ENCODE measurements around the gene SDF4. TPM values are rescaled to one million over a fixed set of nuclear protein-coding genes. Genes with fewer than 3 reads are reported as not detected.
"Not testable (repeated sequence)": the region's sequence is repeated elsewhere in the genome, so short reads cannot be mapped to it uniquely, and the experiment has no call there.

The SDF4 gene
- total RNA-seq, 1 donor from 2014 or later, result 116 TPM

DNA sequence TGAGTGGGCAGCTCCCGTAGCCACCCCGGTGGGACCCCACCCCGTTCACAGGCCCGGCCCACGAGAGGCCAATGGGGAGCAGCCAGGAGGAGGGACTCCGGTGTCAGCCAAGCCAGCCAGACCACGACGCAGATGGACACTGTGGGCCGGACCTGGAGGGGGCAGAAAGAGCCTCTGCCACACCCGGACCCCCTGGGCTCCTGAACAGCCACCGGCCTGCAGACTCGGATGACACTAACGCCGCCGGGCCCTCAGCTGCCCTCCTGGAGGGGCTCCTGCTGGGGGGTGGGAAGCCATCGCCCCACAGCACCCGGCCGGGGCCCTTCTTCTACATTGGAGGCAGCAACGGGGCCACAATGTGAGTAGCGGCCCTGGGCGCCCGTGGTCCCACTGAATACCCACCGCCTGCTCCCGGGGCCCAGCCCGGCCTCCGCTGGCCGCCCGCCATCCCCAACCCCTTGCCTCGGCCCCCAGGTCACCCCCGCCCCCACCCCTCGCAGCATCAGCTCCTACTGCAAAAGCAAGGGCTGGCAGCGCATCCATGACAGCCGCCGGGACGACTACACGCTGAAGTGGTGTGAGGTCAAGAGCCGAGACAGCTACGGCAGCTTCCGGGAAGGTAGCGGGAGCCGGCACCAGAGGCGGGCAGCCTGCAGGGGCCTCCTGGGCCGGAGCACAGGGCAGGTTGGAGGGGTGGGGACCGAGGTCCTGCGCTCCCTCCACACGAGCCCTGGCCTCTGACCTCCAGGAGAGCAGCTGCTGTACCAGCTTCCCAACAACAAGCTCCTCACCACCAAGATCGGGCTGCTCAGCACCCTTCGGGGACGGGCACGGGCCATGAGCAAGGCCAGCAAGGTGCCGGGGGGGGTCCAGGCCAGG, 51.6 kb downstream of the SDF4 start:
- no peak for DNase-seq (ENCODE audit: low read depth, low spot score)

DNA sequence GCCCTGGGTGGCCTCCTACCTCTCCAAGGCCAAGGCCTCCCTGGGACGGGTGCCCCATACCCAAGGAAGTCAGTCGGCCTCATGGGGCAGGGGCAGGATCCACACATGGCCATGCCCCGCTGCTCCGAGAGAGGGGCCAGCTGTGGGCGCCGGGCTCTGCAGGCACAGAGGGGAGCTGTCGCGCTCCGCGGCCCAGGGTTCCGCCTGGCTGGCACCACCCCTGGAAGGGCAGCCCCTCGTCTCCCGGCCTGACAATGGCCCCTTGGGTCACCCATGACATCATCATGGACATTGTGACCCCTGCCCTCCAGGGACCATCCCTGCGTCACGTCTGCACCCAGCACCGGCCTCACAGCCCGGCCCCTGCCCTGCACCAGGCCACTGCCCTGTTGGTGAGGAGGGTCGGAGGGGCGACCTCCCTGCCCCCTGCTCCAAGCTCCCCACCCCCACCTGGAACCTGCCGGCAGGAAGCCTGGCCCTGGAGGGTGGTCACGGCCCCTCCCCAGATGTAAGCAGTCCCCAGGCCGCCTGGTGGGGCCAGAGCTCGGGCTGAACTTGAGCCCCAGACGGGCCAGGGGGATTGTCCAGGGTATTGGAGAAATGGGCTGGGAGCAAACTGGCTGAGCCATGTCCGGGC, 52.3 kb downstream of the SDF4 start:
- DNase-seq (ENCODE audit: low read depth, low spot score), result no peak

DNA sequence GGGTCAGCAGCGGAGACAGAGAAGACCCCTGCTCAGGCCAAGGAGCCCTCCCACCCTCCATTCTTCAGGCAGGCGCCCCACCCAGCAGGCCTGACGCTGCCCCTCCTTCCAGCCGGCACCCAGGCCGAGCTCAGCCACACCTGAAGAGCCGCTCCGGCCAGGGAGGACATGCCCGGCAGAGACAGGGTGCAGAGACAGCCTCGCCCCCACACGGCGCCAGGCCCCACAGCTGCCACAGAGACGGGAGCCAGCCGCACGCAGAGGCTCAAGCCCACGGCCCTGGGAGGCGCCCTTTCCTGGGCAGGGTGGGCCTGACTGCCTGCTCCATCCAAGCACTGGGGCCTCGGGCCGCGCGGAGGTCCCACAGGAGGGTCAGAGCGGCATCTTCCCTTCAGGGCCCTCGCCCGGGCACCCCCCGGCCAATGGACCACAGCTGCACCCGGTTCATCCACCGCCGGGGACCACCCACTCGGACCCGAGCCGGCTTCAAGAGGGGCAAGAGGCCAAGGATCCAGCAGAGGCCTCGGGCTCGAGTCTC, 52.9 kb downstream of the SDF4 start:
- no peak for DNase-seq (ENCODE audit: low read depth, low spot score)

DNA sequence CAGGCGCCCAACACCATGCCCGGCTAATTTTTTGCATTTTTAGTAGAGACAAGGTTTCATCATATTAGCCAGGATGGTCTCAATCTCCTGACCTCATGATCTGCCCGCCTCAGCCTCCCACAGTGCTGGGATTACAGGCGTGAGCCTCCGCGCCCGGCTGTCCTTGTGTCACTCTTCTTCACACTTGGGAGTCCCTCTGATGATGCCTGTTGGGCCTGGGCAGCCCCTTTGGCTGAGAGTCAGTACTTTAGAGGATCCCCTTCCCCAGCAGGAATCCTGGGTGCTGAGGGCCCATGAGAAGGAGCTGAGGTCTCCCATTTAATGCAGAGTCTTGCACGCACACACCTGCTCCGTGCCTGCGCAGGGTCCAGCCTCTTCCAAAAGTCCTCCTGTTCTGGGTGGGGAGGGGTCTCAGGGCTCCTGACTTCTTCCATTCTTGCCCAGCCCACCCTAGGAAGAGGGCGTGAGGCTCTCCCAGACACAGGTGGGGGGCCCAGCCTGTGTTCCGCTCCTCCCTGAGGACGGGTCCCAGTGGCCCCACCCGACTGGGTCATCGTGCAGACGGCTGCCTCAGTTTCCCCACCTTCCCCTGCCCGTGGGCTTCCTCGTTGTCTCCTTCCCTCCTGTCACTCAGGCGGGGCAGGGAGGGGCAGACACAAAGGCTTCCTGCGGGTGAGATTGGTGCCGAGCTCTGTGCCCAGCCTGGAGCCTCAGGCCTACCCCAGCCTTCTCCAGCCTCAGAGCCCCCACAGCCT, 54.2 kb downstream of the SDF4 start:
- DNase-seq (ENCODE audit: low read depth, low spot score), result no peak

DNA sequence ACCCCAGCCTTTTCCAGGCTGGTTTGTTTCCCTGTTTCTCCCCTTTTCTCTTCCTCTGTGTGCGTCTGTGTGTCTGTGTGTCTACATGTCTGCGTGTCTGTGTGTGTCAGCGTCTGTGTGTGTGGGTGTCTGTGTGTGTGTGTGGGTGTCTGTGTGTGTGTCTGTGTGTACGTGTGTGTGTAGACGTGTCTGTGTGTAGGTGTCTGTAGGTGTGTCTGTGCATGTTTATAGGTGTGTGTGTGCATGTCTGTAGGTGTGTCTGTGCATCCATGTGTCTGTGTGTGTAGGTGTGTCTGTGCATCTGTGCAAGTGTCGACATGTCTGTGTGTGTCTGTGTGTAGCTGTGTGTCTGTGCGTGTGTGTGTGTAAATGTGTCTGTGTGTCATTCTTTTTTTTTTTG, 54.9 kb downstream of the SDF4 start:
- no peak for DNase-seq (ENCODE audit: low read depth, low spot score)

DNA sequence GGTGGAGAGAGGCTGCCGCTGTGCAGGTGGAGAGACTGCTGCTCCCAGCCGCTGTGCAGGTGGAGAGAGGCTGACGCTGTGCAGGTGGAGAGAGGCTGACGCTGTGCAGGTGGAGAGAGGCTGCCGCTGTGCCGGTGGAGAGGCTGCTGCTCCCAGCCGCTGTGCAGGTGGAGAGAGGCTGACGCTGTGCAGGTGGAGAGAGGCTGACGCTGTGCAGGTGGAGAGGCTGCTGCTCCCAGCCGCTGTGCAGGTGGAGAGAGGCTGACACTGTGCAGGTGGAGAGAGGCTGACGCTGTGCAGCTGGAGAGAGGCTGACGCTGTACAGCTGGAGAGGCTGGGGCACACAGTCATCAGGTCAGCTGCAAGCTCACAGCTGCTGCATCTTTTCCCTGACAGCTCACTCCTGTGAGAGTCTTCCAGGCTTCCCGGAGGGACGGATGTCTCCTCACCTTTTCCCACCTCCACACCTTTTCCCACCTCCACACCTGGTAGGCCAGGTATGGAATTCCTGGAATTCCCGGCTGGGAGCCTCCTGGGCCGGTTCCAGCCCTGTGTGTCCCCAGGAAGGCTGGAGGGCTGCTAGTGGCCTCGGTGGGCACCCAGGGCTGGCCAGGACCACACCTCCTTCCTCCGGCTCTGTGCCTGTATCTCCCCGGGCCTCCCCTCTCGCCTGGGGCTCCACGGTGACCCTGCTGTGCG, 55.6 kb downstream of the SDF4 start:
- not testable (repeated sequence) for DNase-seq (ENCODE audit: low read depth, low spot score)

DNA sequence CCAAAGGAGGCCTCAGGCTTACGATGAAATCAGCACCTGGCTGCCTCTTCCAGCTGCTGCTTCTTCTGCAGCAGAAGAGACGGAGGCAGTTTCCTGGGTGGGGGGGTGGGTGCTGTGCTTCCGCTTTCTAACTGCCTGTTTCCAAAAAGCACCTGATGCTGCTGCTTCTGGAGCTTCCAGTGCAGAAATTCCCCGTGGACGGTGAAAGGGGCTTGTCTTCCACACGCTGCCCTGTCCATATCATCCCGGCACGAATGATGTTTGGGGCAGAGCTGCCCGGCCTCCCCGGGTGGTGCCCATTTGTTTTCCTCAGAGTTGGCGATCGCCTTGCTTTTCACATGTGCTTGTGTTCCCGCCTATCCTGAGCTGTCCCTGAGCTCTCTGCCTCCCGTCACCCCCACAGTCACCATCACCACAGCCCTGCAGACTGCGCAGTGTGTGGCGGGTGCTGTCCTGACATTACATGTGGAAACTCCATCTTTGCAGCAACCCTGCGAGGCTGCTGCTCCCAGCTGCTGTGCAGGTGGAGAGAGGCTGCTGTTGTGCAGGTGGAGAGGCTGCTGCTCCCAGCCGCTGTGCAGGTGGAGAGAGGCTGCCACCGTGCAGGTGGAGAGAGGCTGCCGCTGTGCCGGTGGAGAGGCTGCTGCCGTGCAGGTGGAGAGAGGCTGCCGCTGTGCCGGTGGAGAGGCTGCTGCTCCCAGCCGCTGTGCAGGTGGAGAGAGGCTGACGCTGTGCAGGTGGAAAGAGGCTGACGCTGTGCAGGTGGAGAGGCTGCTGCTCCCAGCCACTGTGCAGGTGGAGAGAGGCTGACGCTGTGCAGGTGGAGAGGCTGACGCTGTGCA, 56.4 kb downstream of the SDF4 start:
- no peak for DNase-seq (ENCODE audit: low read depth, low spot score)

DNA sequence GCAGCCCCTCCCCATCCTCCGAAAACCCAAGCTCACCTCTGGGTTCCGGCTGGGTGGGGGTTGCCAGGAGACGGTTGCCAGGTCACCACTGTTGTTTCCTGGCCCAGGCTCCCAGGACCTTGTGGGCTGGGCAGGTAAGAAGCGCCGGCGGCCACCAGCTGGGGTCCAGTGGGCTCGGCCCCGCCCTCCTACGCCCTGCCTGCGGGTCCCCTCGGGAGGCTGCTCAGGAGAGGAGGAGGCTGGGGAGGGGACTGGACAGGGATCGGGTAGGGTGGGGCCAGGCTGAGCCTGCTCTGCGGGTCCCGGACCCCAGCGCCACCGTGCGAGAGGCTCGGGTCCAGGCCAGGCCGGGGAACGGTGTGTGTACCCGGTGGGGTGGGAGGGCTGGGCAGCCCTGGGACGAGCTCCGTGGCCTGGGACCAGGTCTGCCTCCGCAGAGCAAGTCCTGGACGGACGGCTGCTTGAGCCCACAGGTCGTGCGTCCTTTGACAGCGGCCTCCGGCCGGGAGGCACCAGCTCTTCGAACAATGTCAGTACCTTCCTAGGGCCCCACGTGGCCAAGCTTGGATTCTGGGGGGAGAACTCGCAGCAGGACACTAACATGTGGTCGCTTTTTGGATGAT, 57.9 kb downstream of the SDF4 start, which contains the start of gene TTLL10:
Gene TTLL10 (plus strand): TSS at position 88 of the 623 bp plus-strand sequence. CDS start 5,336 bp downstream, outside the sequence.
- no peak for DNase-seq (ENCODE audit: low read depth, low spot score)

DNA sequence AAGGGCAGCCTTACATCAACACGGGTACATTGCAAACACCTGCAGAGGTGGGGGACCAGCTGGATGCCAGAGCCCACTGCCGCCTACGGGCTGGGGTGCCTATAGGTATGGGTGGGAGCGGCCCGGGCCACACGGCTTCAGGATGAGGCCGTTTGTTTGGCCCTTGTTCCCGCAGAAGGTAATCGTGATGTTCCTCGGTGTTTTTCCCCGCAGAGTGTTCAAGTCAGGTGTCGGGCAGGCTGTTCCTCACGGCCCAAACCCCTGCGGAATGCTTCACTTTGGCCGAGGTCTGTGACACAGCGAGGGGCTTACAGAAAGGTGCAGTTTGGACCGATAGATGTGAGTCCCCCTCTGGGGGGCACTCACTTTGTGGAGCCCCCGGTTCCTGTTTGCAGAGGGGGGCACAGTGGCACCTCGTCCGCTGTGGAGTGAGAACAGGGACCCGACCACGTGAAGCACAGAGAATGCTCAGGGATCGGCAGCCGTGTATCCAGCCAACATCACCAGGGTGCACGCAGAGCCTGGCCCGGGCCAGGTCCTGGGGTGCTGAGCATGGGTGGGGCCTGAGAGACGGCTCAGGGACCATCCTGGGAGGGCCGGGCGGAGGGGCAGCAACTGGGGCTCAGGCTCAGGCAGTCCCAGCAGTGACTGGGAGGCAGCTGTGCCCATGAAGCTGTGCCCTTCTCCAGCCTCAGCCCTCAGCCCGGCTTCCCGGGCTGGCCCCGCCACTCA, 58.6 kb downstream of the SDF4 start:
- no peak for DNase-seq (ENCODE audit: low read depth, low spot score)

DNA sequence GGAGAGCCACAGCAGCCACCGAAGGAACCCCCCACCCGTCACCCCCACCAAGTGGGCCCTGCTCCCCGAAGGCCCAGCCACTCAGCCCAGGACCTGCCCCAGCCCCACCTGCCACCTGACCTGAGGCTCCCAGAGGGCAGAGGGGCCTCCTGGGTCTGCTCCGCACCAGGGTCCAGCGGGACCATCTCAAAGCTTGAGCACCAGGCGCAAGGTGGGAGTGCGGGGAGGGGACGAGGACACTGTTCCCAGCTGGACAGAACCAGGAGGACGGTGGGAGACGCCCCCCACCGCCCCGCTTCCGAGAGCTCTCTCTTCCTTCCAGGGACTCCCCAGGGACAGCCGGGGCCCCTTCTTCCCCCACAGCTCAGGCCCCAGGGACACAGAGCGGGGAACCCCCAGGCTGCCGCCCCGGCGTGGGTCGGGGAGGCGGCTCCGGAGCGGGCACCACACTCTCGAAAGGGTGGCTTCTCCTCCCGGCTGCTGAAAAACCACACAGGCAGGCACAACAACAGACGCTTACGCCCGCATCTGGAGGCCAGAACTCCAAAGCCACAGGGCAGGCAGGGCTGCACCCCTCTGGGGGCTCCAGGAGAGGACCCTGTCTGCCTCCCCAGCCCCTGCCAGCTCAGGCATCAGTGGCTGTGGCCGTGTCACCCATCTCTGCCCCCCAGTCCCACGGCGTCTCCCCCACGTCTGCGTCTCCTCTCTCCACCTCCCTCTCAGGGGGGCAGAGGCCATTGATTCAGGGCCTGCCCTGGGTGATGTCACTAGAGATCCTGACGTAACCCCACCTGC, 60.1 kb downstream of the SDF4 start:
- DNase-seq (ENCODE audit: low read depth, low spot score), result no peak

DNA sequence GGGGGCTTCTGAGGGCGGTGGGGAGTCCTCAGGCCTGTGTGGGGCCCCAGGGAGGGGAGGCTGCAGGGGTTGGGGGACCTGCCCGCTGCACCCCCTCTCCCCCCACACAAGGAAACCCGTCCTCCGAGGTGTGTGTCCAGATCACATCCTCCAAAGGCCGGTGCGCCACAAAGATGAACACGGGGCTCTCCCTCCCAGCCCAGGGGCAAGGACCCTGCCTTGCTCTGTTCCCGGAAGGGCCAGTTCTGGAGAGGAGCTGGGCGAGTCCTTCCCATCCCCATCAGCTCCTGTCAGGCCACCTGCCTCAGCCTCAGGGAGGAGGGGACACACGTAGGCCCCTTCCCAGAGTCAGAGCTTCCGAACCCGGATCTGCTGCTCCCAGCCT, 60.6 kb downstream of the SDF4 start:
- DNase-seq (ENCODE audit: low read depth, low spot score), result no peak

DNA sequence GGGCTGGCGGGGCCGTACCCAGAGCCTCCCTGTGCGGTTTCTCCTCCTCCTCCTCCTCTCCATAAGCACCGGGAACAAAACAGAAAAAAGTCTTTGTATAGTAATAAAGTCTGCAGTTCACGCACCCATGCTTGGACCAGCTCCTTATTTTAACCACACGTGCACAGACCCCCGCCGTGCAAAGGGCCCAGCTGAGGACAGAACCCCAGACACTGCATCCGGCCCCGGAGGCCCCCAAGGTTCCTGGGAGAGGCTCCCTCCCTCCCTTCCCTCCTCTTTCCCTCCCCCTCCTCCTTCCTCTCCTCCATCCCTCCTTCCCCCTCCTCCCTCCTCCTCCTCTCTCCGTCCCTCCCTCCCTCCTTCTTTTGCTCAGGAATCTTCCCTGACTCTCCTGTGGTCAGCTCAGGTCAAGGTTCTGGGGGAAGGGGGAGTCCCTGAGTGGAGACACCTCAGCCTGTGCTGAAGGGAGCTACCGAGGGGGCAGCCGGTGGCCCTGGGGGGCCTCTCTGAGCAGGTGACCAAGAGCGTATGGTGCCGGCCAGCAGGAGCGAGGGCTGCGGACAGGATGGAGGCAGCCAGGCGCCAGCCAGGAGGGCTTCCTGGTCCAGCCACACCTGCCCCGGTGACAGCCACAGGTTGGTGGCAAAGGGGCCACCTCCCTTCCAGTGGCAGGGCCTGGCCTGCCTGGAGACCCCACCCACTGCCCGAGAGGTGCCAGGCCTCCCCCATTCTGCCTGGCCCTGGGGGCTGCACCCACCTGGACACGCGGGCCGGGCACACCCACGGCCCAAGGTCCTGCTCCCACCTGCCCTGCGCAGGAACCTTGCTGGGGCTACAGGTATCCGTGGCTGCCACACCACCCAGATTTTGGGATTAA, 61.3 kb downstream of the SDF4 start:
- DNase-seq (ENCODE audit: low read depth, low spot score), result no peak

DNA sequence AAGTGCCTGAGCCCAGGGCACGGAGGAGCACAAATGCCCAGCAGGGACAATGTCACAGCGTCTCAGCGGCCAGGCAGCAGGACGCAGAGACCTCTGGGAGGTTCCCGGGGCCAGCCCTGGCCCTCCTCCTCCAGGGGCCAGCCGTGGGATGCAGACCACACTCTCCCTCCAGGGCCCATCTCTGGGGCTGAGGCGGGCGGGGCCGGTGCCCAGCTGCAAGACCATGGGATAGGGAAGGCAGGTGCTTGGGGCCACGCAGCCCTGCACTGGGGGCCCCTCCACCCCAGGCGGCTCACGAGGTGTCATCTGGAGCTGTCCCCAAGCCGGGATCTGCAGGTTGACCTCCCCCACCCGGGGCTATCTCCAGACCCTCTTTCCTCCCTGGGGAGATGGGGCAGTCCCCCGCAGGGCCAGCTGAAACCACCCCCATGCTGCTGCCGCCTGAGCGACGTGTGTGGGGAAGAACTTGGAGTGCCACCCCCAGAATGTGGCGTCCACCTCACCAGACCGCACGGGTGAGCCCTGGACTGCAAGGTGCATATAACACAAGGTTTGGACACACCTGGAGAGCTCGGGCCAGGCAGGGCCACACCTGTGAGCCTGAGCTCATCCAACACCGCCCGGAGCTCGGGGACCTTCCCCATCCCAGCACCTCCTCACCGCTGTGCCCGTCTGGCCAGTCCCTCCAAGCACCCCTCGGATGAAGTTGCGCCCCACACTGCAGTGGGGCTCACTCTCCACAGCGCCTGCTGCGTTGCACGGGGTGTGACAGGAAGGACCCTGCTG, 62.2 kb downstream of the SDF4 start:
- no peak for DNase-seq (ENCODE audit: low read depth, low spot score)

DNA sequence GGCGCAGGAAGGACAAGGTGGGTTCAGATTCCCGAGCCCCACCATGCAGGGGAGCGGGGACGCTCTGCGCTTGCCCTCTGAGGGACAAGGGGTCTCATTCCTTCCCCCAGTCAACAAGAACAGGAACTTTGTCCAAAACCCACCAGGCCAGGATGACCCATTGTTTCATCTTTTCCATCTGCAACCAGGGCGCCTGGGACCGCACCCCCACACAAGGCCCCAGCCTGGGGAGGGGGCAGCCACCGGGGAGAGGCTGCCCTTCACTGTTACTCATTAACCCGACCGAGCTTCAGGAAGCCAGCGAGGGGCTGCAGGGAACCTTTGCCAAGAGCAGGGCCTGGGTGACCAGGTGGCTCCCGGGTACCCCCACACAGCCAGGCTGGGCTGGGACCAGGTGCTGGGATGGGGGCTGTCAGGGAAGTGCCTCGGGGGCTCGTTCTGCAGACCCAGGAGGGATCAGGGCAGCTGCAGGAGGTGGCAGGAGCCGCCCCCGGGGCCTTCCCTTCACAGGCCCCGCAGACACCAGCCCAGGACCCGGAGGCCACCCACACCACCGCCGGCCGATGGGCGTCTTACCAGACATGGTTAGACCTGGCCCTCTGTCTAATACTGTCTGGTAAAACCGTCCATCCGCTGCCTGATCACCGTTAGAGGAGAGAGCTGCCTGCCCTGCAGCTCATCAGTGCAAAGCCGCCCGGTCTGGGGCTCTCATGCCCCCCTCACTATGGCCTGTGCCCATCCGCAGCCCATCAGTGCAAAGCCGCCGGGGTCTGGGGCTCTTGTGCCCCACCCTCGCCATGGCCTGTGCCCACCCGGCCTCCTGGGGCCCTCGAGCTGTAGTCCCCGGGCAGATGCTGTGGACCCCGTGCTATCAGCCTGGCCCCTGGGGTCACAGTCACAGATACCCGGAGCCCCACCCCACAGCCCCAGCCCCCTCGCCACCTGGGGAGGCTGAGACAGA, 63.1 kb downstream of the SDF4 start:
- no peak for DNase-seq (ENCODE audit: low read depth, low spot score)

DNA sequence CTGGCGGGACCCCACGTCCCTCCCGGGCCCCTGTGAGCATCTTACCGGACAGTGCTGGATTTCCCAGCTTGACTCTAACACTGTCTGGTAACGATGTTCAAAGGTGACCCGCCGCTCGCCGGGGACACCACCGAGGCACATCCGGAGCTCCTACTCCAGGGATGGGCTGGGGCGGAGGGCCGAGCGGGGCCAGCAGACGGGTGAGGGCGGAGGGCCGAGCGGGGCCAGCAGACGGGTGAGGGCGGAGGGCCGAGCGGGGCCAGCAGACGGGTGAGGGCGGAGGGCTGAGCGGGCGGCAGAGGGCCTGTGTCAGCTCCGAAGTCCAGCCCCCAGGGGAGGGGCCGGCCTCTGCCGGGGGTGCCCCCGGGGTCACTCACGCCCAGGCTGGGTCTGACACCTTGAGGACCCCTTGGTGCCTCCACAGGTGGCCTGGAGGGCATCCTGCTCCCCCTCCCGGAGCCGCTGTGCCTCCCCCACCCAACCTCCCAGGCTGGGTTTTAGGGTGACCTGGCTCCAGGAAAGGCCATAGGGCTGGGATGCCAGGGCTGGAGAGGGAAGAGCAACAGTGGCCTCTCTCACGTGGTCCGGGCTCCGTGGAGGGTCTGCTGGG, 63.9 kb downstream of the SDF4 start:
- no peak for DNase-seq (ENCODE audit: low read depth, low spot score)

All from pulmonary artery endothelial cell (primary cell).